Hematopoietic multipotent progenitor cell treated with erythropoietin and hydrocortisone succinate and interleukin-3 and kit ligand, for 6 days (in vitro differentiated cells): ENCODE measurements around the gene USP2.
"Not testable (repeated sequence)": the region's sequence is repeated elsewhere in the genome, so short reads cannot be mapped to it uniquely, and the experiment has no call there.

Experiments used
- DNase-seq: peaks from one replicate; pipeline ENCODE4 v3.0.0-alpha.2; 2015

Gene USP2

DNA sequence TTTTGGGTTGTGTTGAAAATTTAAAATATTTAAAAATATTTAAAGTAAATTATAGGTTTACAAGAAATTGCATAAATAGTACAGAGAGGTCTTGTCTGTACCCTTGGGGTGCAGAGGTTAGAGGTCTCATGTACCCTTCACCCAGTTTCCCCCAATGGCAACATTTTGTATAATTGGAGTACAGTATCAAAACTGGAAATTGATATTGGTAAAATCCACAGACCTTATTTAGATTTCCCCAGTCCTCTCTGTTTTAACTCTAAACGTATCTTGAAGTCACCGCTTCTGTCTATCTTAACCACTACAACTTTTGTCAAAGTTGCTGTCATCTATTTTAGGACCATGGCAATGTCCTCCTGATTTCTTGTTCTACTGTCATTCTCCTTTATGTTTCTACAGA is 30.6 kb upstream of the USP2 start:
- DNase-seq = no peak

DNA sequence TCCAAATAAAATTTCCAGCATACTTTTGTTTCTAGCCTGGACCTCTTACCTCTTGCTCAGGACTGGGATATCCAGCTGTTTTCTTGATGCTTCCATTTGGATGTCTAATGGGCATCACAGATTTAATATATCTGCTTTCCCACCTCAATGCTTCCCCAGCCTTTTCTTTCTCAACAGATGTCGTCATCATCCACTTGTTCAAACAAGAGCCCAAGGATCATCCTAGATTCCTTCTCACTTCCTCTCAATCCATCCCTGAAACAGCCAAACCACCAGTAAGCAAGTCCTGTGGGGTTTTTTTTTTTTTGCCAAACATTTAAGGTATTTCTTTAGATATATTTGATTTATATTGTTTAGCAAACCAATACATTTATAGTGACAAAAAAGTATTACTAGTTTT is 29.0 kb upstream of the USP2 start:
- DNase-seq = no peak

DNA sequence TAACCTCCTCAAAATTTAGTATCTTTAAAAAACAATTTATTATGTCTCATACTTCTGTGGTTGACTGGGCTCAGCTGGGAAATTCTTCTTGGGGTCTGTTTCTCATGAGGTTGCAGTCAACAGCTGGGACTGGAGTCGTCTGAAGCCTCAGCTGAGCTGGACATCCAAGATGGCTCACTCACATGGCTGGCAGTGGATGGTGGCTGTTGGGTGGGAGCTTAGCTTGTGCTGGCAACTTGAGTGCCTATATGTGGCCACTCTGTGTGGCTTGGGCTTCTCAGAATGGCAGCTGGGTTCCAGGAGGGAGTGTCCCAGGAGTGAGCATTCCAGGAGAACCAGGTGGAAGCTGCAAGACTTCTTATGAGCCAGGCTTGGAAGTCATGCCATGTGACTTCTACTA is 28.2 kb upstream of the USP2 start:
- no peak for DNase-seq

DNA sequence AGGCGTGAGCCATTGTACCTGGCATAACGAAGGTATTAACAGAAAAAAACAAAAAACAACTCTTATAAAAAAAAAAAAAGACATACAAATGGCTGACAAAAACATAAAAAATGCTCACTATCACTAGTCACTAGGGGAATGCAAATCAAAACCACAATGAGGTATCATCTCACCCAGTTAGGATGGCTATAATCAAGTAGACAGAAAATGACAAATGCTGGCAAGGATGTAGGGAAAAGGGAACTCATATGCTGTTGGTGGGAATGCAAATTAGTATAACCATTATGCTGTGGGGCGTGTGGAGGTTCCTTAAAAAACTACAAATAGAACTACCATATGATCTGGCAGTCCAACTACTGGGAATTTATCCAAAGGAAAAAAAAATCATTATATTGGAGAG is 24.5 kb upstream of the USP2 start:
- DNase-seq = no peak

DNA sequence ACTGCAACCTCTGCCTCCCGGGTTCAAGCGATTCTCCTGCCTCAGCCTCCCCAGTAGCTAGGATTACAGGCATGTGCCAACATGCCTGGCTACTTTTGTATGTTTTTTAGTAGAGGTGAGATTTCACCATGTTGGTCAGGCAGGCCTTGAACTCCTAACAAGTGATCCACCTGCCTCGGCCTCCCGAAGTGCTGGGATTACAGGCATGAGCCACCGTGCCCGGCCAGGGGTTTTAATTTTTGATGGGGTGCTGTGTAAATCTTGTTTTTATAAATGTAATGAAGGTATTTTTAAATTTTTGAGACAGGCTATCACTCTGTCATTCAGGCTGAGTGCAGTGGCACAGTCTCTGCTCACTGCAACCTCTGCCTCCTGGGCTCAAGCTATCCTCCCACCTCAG is 24.0 kb upstream of the USP2 start:
- DNase-seq = not testable (repeated sequence)

DNA sequence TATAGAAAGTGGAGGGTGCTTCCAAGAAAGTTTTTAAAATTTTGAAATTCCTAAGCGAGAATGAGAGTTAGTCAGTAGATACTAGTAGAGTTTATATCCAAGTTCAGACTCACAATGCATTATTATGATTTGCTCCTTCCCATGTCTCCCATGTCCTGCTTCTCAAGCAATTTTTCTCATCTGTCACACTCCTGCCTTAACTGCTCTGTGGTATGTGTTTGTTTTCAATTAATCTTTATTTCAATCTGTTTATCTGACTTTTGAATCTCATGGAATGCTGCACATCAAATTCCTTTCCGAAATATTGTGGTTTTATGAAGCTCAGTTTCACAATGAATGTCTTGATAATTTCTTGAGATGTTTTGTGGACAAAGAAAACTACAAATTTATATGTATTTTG is 23.4 kb upstream of the USP2 start:
- no peak for DNase-seq

DNA sequence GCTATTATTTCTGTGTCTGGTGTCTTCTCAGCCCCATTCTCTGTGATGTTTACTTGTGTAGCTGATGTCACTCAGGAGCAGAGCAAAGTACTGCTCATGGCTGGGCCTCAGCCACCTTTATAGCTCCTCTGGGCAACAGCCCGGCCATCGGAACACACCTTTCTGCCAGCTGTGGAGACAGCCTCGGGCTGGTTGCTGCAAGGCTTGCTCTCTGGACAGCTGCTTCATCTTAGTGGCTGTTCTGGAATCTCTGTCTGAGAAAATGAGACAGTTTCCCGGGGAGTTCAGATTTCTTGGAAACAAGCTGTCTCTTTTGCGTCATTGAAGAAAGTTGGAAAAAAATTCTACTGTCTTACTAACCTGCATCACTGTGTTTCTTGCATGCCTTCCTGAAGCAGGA is 21.5 kb upstream of the USP2 start:
- DNase-seq = no peak

DNA sequence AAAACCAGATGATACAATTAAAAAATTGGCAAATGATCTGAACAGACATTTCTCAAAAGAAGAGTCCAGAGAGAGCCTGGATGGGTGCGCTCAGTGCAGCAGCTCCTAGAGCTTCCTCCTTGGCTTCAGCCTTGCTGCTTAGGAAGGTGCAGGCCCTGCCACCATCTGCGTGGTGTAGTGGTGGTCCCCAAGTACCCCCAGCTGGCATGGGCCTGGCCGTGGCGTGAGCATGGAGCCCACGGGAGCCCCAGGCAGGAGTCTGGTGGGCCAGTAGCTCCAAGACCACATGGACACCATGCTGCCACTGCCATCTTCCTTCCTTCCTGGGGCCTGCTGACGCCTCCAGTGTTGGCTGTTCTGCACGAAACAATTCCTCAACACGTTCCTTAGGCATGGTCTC is 21.0 kb upstream of the USP2 start:
- DNase-seq = no peak

DNA sequence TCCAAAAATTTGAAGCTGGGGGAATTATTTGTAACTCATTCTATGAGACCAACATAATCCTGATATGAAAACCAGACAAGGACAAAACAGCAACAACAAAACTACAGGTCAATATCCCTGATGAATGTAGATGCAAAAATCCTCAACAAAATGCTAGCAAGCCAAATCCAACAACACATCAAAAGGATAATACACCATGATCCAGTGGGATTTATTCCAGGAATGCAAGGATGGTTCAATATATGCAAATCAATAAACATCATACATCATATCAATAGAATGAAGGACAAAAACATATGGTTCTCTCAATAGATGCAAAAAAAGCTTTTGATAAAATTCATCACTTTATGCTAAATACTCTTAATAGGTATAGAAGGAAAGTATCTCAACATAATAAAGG is 19.4 kb upstream of the USP2 start:
- DNase-seq = no peak

DNA sequence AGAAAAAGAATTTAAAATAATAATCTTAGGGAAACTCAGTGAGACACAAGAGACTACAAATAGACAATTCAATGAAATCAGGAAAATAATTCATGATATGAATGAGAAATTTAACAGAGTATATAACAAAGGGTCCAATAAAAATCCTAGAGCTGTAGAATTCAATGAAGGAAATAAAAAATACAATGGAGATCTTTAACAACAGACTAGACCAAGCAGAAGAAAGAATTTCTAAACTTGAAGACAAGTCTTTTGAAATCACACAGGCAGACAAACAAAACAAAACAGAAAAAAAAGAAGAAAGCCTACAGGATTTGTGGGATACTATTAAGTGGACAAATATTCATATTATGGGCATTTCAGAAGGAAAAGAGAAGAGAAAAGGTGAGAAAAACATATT is 16.2 kb upstream of the USP2 start:
- no peak for DNase-seq

DNA sequence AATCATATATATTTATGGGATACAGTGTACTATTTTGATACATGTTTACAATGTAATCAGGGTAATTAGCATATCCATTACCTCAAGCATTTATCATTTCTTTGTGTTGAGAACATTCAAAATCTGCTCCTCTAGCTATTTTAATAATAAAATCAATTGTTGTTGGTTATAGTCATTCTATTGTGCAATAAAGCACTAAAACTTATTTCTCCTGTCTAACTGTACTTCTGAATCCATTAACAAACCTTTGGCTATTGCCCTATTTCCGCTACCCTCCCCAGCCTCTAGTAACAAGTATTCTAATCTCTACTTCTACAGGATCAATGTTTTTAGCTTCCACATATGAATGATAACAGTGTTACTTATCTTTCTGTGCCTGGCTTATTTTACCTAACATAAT is 15.3 kb upstream of the USP2 start:
- DNase-seq = no peak

DNA sequence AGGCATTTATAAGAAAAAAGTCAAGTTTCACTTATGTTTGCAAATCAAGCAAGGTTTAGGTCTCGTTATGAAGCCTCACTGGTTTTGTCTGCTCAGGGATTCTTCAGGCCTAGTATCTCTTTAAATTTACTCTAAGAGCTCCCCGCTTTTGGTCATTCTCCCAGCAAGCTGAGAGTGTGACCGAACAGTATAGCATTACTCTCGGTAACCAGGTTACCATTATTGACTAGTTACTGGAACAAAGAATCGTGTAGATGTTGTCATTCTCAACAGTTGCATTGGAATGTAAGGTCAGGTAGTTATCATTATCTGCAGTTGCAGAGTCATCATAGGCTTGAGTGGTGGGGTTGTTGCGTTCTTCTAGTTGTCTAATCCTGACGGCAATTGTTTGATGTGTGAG is 9.8 kb upstream of the USP2 start:
- DNase-seq = no peak

DNA sequence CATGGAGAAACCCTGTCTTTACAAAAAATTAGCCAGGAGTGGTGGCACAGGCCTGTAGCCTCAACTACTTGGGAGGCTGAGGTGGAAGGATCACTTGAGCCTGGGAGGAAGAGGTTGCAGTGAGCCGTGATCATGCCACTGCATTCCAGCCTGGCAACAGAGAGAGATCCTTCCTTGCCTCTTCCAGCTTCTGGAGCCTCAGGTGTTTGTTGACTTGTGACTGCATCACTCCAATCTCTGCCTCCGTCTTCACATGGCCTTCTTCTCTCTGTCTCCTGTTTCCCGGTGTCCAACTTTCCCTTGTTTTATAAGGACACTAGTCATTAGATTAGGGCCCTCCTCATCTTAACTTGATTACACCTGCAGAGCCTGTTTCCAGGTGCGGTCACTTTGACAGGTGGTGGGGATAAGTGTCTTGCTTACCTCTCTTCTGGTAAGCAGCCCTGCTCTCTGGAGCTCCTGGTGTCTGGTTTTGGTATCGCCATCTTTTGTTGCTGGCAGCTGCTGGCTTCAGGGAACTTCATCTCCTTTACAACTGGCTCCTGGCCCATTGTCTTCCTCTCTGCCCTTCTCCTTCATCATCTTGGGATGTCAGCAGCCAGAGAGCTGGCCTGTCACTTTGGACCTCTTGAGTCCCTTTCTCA is 8.2 kb upstream of the USP2 start:
- DNase-seq = peak; percentile 47

DNA sequence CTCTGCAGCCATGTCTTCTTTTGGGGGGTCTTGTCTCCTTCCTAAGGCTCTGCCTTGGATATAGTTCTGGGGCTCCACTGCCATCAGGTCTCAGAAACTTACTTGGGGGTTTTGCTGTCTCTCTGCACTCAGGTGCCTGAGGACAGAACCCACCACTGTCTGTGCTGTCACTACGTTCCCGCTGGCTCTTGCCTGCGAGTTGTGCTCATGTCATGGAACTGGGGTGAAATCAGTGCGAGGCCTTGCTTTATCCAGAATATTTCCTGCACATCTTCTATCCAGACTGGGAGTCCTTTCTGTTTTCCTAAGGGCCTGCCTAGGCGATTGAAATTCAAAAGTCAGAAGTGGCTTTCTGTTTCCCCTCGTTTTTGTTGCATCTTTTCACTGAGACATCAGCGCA is 6.6 kb upstream of the USP2 start:
- no peak for DNase-seq

DNA sequence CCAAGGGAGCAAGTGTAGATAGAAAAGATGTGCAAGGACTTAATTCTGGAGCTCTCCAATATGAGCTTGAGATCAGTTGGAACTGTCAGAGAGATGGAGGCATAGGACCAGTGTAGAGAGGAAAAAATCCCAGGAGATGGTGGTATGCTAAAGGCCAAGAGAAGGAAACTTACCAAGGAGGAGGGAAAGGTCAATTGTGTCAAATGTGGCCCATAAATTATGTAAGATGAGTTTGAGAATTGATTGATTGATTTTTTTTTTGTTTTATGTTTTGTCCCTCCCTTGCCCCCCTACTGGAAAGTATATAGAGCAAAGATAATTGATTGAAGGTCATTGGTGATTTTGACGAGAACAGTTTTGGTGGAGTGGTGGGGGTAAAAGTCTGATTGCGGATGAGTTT is 2.8 kb upstream of the USP2 start:
- DNase-seq = no peak

DNA sequence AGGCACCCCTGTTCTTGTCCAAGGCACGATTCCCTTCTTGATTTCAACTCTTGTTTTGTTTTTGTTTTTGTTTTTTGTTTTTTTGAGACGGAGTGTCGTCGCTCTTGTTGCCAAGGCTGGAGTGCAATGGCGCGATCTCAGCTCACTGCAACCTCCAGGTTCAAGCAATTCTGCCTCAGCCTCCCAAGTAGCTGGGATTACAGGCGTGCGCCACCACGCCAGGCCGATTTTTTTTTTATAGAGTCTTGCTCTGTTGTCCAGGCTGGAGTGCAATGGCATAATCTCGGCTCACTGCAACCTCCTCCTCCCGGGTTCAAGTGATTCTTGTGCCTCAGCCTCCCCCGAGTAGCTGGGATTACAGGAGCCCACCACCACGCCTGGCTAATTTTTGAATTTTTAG is 1.0 kb upstream of the USP2 start:
- DNase-seq = not testable (repeated sequence)

DNA sequence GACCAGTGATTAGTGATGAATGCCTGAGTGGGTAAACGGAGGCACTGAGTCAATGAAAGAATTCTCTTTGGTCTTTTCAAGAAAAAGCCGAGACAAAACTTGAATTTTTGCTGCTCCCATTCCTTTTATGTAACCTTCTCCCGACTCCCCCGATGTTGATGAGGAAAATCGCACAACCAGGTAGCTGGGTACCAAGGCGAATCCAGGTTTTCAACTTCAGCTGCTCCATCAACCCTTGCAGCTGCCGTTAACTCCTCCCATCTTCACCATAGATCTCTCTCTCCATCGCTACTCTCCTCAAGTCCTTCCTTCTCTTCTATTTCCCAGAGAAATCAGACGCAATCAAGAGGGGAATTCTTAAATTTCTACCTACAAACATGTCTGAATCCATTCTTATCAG is 611 bp upstream of the USP2 start:
- no peak for DNase-seq

DNA sequence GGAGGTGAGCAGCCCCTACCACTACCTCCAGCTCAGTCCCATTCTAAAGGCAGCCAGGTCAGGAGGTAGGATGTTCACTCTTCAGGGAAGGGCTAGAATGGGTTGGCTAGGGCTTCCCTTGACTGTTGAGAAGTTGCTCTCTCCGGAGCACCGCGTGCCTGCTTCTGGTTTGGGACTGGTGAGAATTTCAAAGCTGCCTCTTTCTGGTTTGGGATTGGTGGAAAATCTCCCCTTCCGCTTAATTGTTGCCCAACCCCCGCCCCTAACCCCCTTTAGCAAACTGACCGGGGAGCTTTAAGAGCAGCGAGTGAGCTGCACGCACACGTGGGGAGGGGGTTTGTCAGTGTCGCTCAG is 686 bp downstream of the USP2 start:
- DNase-seq = no peak

DNA sequence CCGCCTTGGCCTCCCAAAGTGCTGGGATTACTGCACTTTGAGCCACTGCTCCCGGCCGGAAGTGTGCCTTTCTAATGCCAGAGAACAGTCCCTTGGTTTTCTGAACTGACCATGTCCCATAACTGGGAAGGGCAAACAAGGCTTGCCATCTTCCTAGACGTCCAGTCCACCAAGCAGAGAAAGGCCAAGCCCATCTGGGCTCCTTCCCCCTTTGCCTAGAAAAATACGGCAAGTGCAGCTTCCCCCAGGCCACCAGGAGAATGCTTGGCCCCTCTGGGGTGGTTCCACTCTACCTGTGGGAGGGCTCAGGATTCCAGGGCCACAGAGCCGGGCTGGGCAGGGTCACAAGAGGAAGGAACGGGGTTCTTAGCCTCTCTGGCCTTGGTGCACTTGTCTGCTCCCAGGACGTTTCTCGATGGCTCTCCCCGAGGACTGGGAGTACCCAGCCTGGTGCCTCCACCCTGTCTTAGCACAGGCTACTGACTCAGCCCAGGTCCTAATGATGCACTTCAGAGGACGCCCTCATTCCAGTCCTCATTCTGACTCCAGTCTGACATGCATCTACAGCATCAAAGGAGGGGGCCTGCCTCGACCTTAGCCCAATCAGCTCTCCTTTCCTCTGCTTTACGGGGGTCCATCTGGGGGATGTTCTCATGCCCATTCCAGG is 1.2 kb downstream of the USP2 start:
- DNase-seq = peak; percentile 1

DNA sequence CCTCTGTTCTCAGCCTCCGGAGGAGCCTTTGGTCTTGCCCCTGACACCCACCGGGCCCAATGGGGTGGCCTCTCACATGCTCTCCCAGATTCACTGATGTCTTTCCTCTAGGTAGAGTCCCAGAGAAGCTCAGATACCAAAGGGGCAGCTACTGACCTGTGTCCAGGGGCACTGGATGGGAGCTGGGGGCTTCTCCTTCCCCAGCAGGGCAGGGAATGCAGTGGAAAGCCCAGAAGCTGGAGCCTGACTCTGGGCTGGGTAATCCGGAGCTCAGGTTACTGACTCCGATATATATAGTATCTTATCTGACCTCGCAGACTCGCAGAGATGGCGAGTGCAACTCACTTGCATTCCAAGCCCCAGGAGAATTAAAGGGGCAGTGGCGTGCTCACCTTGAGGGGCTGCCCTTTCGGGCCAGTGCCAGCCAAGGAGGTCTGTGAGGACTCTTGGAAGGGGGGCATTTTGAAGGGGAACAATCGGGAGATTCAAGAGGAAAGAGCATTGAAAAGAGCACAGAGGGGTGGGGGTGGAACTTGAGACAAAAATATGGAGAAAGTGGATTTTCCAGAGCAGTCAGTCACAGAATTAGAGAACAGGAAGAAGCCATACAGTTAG is 2.5 kb downstream of the USP2 start:
- no peak for DNase-seq

DNA sequence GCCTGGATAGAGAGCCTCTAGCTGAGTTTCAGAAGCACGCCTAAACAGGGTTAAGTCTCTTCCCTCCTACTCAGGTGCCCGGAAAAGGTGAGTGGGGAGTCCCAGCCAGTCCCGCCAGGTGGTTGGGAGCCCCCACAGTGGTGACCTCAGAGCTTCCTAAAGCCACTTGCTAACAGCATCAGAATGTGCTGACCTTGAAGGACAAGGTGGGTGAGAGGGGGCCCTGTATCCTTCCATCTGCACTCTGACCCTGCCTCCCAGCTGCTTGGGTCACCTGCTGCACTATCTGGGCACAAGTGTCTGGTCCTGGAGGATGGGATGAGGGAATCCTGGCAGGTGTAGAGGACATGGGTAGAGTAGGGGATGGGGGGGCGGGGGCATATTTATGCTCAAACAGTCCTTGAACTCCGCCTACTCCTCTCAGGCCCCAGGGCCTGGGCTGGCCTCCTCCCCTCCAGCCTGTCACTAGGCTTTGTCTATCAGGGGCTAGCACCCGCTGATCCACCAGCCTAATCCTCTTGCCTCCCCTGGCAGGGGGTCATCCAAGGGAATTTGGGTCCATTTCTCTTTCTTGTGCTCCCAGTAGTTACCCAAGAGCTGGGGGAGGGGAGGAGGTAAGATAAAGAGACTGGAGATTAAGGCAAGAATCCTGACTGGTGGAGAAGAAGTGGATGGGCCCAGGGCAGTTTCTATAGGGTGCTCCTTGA is 3.4 kb downstream of the USP2 start:
- no peak for DNase-seq

DNA sequence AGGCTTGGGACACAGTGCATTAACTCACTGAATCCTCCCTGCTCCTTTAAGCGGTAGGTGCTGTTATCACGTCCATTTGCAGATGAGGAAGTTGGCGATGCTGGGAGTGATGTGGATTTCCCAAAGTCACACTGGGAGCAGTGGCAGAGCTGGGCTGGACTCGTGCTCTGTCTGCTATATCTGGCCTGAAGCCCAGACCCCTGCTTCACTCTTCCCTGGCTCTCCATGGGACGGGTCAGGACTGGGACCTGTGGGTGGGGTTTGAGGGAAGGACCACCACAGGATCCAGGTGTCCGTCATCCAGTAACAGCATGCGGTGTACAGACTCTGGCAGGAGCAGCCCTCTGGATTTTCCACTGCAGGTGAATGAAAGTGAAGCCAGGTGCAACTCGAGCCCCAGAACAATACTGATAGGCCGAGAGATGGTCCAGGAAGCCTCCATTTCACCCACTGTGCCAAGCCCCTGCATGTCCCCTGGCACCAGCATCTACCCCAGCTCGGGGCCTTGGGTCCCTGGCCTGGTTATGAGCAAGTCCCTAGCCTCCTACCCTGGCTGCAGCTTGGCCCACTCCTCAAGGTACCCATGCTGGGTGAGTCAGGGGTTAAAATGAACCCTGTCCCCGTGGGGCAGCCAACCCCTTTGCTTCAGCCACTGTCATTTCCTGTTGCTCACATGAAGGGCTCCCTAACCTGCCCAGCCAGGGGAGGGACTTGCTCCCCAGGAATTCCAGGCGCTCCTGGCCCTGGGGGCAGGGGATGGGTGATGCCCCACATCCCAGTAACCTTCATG is 4.2 kb downstream of the USP2 start:
- DNase-seq = peak; percentile 0

DNA sequence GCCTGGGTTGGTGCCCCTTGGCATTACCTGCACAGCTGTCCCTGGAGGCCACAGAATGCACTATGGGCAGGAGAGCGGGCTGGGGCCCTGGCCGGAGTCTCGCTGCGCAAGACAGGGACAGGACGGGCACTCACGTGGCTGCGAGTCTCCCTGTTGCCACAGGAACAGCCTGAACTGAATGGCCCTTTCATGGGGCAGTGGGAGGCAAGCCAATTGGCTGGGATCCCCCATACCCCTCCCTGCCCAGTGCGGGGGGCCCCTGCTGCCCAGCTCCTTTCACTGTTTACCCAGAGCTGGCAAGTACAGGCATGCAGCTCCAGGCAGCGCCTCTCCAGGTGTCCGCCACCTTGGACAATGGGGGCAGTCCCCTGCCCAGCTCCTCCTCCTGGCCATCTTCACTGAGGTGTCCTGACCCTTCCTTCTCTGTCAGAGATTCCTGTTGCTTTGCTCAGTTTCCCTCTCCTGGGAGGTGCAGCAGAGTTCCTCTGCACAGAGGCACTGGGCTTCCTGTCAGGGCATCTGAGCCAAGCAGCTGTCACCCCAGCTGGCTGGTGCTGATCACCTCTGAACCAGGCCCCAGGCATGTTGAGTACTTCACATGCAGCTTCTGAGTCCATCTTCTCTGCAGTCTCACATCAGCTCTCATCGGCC is 5.2 kb downstream of the USP2 start:
- DNase-seq = no peak
